SW480 (cell line): ENCODE results near the gene PLOD1.
A peak's percentile ranks its signal among the peaks of the same experiment; 100 is the strongest.

Experiments
- DNase-seq: peaks from one replicate; pipeline ENCODE4 v3.0.0-alpha.2; 2016; ENCODE audit warnings: low spot score

The PLOD1 gene

DNA sequence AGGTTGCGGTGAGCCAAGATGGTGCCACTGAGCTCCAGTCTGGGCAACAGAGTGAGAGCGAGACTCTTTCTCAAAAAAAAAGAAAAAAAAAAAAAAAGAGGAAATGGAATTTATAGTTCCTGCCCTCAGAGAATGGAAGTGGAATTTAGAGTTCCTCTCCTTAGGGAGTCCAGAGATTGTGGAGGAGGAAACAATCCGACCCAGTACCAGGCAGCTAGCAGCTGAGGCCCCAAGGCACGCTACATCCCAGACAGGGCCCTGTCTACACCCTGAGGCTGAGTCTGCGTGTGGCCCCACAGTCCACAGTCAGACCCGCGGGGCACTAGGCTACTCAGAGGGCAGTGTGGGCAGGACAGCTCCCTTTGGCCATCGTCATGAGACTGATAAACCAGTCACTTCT lies 43.8 kb downstream of the PLOD1 start:
- DNase-seq: no peak

DNA sequence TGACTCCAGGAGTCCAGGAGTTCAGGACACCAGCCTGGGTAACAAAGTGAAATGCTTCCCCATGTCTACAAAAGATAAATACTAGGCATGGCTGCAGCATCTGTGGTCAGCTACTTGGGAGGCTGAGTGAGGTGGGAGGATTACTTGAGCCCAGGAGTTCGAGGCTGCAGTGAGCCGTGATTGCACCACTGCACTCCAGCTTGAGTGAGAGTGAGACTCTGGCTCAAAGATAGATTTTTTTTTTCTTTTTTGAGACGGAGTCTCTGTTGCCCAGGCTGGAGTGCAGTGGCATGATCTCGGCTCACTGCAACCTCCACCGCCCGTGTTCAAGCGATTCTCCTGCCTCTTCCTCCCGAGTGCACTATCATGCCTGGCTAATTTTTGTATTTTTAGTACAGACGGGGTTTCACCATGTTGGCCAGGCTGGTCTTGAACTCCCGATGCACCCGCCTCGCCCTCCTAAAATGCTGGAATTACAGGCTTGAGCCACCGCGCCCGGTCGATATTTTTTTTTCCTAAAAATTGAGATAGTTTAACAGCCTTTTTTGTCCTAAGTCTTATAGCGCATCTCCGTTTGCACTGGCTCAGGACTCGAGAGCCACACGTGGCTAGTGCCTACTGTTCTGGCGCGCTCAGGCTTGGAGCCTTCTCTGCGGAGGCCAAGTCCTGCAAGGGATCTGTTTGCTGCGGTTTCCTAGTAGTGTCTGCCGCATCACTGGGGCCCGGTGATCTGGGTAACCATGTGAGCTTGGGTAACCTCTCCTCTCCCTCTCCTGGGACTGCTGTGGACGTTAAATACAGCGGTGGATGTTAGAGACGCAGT lies 44.7 kb downstream of the PLOD1 start:
- no peak for DNase-seq

DNA sequence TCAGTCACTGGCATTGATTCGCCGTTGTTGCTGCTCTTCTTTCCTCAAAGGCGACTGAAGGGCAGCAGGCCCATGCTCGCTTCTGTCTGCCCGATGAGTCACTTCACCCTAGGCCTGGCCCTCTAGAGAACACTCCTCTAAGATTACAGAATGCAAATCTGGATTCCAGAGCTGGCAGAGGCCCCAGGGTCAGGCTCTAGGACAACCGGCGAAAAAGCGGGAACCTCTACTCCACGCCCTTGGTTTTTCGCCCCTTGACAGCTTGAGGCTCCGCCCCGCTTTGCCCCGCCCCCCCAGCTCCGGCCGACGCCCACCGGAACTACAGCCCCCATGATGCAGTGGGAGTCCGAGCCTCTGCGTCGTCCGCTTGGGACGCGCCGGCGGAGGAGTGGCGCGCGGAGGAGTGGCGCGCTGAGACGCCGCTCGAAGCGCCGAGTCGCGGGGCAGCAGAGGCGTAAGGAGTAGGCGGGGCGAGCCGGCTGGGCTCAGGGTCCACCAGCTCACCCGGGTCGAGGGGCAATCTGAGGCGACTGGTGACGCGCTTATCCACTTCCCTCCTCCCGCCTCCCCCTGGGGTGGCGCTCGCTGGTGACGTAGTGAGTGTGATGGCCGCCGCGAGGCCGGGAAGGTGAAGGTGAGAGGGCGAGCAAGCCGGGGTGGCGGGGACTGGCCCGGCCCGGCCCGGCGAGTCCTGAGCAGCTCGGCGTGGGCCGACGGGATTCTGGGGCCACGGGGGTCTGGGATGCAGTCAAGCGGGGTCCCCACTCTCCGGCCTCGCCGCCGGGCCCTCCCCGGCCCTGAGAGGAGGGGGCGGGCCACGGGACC lies 45.5 kb downstream of the PLOD1 start, which contains the start of gene MFN2:
TSS of gene MFN2 (plus strand) at position 594 of the 825 bp plus-strand sequence. CDS start 8,725 bp downstream, outside the sequence.
- peak; percentile 97 for DNase-seq

DNA sequence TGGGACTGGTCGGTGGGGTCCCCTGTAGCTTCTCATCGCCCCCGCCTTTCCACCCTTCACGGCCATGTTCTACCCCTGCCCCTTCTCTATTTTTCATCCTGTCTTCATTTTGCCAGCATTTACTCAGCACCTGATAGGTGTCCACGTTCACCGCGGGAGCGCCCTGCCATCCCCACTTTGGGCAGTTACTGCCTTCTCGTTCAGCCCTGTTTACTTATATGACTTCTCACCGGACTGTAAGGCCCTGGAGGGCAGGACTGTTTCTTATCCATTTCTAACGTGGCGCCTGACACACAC lies 46.1 kb downstream of the PLOD1 start:
- no peak for DNase-seq

DNA sequence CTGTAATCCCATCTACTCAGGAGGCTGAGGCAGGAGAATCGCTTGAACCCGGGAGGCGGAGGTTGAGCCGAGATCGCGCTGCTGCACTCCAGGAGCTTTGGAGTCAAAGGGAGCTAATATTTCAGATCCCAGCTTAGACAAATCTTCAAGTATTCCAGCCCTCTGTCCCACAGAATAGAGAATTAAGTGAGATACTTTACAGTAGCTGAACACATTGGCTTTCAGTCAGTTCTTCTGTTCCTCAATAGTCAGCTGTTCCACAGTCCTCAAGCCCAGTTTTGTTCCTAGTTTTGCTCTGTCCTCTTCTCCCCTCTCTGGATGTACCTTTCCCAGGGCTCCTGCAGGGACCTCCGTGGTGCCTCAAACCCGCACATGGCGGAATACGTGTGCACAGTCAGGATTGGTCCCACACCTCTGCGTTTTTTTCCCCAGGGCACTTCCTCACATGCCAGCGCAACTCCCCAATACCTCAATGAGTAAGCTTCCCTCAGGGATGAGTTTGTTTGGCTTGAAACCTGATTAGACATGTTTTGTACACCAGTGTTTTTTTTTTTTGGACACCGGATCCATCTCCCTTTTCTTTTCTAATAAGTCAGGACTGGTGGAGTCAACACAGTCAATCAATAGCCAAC lies 47.0 kb downstream of the PLOD1 start:
- no peak for DNase-seq

DNA sequence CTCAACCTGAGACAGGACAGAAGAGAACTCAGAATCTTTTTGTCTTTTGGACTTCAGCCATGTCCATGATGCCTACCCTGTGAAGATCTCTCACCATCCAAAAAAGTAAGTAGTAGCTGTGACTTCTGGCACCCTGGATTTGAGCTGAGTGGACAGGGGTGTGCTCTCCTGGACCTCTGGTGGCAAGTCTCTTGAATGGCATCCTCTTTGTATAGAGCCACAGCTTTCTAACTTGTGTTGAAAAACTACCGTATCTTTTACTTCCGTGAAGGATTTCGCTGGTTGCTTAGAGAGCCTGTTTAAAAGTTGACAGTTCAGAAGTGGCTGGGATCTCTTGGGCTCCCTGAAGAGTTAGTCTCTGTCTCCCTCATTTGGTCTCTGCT lies 47.5 kb downstream of the PLOD1 start:
- DNase-seq: peak; percentile 55

DNA sequence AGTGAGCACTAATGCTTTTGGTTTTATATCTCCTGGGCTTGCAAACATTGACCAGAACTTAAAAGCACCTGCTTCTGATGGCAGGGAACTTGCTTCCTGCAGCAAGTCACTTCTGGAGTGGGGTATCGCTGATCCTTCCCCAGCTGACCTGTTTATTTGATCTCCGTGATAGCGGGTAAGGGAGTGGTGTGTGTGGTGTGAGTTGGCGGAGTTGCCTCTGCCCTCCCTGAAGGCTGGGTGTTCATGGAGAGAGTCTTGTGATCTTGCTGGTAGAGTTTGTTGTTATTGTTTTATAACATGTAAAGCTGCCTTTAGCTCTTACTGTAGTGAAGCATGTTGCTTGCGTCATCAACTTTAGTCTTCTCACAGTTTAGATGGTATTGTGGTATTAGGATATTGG lies 49.6 kb downstream of the PLOD1 start:
- DNase-seq: no peak

DNA sequence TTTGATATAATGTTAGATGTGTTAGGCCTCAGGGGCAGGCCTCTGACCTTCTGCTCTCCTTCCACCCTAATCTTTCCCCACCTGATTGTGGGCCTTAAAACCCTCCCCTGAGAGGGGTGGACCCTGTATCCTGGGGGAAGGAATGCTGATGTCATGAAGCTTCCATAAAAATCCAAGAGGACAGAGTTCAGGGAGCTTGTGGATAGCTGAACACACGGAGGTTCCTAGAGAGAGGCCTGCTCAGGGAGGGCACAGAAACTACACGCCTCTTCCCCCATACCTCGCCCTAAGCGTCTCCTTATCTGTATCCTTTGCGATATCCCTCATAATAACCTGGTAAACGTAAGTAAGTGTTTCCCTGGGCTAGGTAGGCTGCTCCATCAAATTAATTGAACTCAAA lies 50.1 kb downstream of the PLOD1 start:
- DNase-seq: no peak

DNA sequence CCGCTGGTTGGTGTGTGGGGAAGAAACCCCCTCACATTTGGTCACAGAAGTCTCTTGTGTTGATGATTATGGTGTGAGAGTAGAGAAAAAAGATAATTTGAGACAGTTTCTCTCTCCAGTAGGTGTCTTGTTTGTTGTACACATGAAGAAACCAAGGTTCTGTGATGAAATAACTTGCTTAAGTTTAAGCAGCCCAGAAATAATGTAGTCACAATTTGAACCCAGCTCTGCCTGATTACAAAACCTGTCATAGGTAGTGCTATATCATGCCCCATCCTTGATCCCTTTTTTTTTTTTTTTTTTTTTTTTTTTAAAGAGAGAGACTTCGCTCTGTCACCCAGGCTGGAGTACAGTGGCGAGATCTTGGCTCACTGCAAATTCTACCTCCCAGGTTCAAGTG lies 50.7 kb downstream of the PLOD1 start:
- no peak for DNase-seq

DNA sequence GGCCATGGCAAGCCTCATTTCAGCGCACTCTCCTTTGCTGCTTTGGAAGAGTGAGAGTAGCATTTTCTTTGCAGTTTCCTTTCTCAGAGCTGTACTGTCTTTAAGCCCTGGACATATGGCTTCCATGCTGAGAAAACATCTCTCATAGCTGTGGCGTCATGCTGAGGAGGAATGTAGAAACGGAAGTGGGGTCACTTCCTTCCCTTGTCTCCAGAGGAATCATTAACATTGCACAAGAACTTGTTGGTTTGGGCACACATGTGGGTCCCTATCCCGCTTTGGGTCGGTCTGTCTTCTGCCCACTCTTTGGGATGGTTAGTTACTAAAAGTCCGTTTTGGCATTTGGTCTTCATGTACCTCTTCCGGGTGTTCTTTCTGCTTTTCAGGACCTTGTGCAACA lies 51.3 kb downstream of the PLOD1 start:
- DNase-seq: no peak

DNA sequence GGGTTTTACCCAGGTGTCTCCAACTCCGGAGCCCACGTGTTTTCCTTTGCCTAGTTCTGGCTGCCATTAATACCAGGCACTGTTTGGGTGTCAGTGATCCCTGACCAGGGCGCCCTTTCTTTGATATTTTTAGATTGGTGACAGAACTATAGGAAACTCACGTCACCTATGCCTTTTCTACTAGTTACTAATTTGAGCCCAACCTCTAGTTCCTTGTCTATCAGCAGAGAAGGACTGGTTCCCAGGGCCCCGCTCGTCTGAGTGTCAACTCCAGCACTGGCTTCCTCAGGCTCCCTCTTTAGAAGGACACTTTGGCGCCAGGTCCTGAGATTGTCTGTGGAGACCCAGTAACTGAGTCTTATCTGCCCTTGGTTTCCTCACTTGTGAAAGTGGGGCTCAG lies 55.2 kb downstream of the PLOD1 start:
- no peak for DNase-seq

DNA sequence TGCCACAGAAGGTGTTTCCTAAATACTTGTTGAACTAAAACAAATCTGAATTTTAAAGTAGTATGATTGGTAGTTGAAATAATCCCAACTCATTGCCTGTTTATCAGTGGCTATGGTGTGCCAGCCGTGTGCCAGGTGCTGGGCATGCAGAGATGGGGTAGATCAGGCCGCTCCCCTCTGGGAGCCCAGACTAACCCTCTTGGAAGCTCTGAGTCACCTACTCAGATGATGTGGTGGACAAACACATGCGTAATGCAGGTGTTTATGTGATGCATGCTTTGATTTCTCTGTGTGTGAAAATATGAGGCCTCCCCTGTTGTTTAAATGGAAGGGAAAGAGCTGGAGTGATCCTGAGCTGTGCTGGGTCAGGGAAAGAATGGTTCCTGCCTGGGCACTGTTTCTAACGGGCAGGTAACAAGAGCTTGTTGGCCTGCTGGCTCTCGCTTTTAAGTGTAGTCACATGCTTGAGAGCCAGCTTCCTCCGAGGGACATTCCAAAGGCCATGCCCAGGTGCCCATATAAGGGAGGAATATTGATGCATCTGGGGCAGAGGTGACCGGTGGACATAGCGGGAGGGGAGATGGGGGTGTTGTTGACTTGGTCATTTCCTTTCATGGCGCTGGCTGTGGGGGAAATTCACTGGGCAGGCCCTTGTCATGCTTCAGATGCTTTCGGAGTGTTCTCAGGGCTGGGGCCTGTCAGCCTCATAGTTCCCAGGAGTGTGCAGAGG lies 56.0 kb downstream of the PLOD1 start:
- DNase-seq: peak; percentile 58

DNA sequence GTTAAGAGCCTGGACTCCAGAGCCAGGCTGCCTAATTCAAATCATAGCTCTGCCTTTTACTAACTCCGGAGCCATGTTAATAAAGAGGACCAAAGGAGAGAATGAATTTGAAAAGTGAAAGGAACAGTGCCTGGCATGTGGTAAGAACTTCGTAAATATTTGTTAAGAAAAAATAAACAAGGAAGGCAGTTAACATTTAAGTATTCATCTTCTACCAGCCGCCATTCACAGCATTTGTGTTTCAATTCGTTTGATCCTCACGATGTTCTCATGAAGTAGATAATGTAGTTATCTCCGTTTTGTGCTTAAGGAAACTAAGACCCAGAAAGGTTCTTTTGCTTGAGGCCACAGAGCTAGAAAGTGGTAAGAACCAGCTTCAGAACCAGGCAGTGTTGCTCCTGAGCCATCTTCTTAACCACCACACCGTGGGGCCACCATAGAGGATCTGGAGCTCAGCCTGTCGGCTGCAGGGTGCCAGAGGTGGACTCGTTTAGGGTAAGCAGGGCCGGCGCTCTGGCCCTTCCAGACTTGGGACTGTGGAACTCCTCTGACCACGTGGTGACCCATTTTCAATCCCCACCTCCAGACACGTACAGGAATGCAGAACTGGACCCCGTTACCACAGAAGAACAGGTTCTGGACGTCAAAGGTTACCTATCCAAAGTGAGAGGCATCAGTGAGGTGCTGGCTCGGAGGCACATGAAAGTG lies 57.6 kb downstream of the PLOD1 start:
- DNase-seq: no peak

DNA sequence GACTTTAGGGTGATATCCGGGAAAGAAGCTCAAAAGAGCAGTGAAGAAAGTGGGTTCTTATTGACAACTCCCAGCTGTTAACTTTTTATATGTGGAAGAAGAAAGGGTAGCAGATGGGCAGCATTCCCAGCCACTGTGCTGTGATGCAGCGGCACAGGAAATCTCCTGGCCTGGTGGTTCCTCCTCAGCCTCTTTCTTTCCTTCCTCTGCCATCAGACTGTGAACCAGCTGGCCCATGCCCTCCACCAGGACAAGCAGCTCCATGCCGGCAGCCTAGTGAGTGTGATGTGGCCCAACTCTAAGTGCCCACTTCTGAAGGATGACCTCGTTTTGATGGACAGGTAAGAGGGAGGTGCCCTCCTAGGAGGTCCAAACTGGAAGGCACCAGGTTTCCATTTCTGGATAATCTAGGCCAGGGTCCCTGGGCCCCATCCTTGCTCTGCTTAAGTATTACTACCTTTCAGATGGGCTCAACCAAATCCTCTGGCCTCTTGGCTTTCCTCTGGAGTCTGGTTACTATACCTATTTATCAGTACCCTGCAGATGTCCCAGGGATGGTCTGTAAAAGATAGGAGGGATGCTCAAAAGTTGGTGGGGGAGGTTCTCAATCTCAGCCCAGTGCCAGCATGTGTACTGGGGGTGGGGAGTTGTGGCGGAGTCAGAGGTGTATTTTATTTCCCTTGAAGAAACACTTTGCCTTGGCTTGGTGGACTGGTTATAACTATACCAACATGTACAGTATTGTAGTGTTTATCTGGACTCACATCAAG lies 62.7 kb downstream of the PLOD1 start:
- no peak for DNase-seq

DNA sequence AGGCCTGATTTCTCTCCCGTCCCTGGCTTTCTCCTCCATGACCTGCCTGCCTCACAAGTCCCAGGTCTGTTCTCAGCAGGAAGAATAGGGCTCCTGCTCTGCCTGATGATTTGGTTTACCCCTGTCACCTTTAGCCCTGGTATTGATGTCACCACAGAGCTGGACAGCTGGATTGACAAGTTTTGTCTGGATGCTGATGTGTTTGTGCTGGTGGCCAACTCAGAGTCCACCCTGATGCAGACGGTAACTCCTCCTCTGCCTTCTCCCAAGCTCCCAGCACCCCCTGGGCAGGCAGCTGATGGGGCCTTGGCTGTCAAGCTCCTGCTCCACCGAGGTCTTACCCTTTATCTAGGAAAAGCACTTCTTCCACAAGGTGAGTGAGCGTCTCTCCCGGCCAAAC lies 64.1 kb downstream of the PLOD1 start:
- no peak for DNase-seq

DNA sequence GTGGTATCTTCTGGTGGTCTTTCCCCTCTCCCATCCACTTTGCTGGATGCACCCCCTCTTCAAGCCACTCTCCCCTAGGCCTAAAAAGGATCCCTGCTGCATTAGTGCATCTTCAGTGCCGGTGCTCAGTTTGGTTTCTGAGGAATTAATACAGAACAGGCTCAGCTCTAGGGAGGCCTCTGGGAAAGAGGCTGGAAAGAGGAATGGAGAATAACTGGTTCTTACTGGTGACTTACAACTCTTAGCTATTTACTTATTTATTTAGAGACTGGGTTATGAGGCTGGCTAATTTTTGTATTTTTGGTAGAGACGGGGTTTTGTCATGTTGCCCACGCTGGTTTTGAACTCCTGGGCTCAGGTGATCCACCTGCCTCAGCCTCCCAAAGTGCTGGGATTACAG lies 64.7 kb downstream of the PLOD1 start:
- no peak for DNase-seq

DNA sequence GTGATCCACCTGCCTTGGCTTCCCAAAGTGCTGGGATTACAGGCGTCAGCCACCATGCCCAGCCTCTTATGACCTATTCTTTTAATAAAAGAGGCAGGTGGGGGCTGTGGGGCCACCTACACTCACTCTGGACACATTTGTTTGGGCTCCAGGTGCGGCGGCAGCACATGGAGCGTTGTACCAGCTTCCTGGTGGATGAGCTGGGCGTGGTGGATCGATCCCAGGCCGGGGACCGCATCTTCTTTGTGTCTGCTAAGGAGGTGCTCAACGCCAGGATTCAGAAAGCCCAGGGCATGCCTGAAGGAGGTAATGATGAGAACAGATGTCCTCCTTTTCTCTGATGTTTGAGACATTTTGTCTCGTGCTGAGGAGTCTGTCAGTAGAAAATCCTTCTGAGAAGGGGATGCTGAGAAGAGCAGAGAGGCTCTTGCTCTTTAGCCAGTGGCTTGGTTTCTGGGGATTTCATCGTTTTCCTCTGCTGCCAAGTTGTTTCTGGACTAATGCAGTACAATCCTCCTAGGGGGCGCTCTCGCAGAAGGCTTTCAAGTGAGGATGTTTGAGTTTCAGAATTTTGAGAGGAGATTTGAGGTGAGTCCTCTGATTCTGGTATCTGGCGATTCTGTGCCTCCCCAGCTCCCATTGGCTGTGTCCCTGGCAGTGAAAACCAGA lies 66.9 kb downstream of the PLOD1 start:
- peak; percentile 60 for DNase-seq

DNA sequence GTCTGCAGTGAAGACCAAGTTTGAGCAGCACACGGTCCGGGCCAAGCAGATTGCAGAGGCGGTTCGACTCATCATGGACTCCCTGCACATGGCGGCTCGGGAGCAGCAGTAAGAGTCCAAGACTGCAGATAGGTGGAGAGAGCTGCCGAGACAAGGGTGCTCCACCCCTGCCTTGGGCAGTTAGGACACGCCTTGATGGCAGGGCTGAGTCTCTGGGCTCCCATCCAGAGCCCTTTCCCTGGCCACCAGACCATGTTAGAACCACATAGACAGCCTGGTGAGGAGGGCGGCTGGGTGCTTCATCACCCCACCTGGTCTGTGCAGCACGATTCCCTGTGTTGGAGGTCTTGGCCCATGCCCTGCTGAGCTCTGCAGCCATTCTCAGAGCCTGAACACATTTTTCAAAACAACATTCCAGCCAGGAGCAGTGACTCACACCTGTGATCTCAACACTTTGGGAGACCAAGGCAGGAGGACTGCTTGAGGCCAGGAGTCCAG lies 67.5 kb downstream of the PLOD1 start:
- DNase-seq: no peak

DNA sequence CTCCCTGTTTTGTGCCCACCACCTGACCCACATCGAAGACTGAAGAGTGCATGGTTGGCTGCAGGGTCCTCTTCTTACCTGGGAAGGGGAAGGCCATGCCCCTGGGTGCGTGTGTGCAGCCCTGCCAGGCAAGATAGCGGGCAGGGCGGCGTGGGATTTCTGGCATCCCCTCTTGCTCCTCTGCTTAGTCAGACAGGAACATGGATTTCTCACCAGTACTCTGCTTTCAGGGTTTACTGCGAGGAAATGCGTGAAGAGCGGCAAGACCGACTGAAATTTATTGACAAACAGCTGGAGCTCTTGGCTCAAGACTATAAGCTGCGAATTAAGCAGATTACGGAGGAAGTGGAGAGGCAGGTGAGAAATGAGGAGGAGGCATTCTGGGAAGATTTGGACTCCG lies 69.2 kb downstream of the PLOD1 start:
- no peak for DNase-seq

DNA sequence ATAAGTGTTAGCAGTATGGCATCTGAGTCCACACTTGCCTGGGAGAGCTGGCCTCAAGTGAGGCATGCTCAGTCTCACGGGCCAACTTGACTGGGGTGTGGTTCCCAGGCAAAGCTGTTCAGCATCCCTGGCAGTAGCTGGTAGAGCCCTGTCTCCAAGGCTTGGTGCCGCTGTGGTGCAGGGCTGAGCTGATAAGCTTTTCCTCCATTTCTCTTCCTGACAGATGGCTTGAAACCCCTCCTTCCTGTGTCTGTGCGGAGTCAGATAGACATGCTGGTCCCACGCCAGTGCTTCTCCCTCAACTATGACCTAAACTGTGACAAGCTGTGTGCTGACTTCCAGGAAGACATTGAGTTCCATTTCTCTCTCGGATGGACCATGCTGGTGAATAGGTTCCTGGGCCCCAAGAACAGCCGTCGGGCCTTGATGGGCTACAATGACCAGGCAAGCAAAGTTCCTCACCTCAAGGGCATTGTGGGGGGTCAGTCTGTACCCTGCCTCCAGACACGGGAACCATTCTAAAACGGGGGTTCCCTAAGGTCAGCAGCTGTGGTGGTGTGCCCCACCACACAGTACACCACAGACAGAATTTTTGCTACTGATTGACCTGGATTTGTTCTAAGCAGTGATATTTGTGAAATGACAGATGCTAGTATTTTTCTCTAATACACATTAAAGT lies 71.1 kb downstream of the PLOD1 start:
- no peak for DNase-seq
